Loucy (cell line): ENCODE data around the gene ARHGEF17.
"Not testable (repeated sequence)": the region's sequence is repeated elsewhere in the genome, so short reads cannot be mapped to it uniquely, and the experiment has no call there.

Experiments used
- H2AFZ ChIP-seq: fragments of 200-600 bp; sonication (generic); 2 replicates; pipeline ENCODE4 v1.6.0; 2016; ENCODE audit warnings: antibody characterized with exemption, mild to moderate bottlenecking, low read length, moderate library complexity
- H3F3A ChIP-seq: fragments of 200-600 bp; 2 replicates; pipeline ENCODE4 v1.6.0; 2016; ENCODE audit warnings: antibody characterized with exemption, low read depth, mild to moderate bottlenecking
- H3K27me3 ChIP-seq: fragments of 200-600 bp; sonication (generic); 2 replicates; pipeline ENCODE4 v1.6.1; 2014; ENCODE audit warnings: low read length, mild to moderate bottlenecking; ENCODE audit not compliant: insufficient read depth, poor library complexity, severe bottlenecking
- H3K36me3 ChIP-seq: fragments of 200-600 bp; sonication (generic); 2 replicates; pipeline ENCODE4 v1.6.1; 2016; ENCODE audit warnings: low read length; ENCODE audit not compliant: insufficient read depth
- H3K4me1 ChIP-seq: fragments of 200-600 bp; sonication (generic); 2 replicates; pipeline ENCODE4 v1.5.1; 2014; ENCODE audit warnings: low read length, mild to moderate bottlenecking; ENCODE audit not compliant: insufficient read depth, poor library complexity, severe bottlenecking
- H3K4me2 ChIP-seq: fragments of 200-600 bp; sonication (generic); 2 replicates; pipeline ENCODE4 v1.6.0; 2014; ENCODE audit warnings: antibody characterized with exemption, low read length, low read depth, mild to moderate bottlenecking; ENCODE audit not compliant: poor library complexity, severe bottlenecking
- H3K4me3 ChIP-seq: fragments of 200-600 bp; sonication (generic); 2 replicates; pipeline ENCODE4 v1.5.1; 2014; ENCODE audit warnings: low read length, mild to moderate bottlenecking, mixed read lengths; ENCODE audit not compliant: poor library complexity, severe bottlenecking
- H3K79me2 ChIP-seq: fragments of 200-600 bp; sonication (generic); 2 replicates; pipeline ENCODE4 v1.6.1; 2014; ENCODE audit warnings: low read length; ENCODE audit not compliant: insufficient read depth
- H3K9ac ChIP-seq: fragments of 200-600 bp; sonication (generic); 2 replicates; pipeline ENCODE4 v1.6.0; 2014; ENCODE audit warnings: mild to moderate bottlenecking, low read depth, low read length, moderate library complexity; ENCODE audit not compliant: poor library complexity, severe bottlenecking
- H3K9me2 ChIP-seq: fragments of 200-600 bp; sonication (generic); replicated peaks from 2 replicates; pipeline ENCODE4 v1.6.1; 2016; ENCODE audit warnings: low read depth, low read length, mixed read lengths
- H3K9me3 ChIP-seq: fragments of 200-600 bp; sonication (generic); 2 replicates; pipeline ENCODE4 v1.6.1; 2014; ENCODE audit warnings: mild to moderate bottlenecking, antibody characterized with exemption, low read length, low read depth; ENCODE audit not compliant: insufficient read depth
- H4K20me1 ChIP-seq: fragments of 200-600 bp; sonication (generic); 2 replicates; pipeline ENCODE4 v1.6.0; 2014; ENCODE audit warnings: antibody characterized with exemption, low read length, mild to moderate bottlenecking; ENCODE audit not compliant: insufficient read depth, poor library complexity, severe bottlenecking
- CTCF ChIP-seq: fragments of 200-600 bp; sonication (generic); conservative IDR thresholded peaks from 2 replicates; pipeline ENCODE4 v1.5.1; 2014; ENCODE audit warnings: mild to moderate bottlenecking, antibody characterized with exemption, low read length
- EZH2phosphoT487 ChIP-seq: fragments of 200-600 bp; IDR thresholded peaks from 2 replicates; pipeline ENCODE4 v1.6.1; 2018; ENCODE audit warnings: antibody characterized with exemption, mild to moderate bottlenecking, moderate library complexity, borderline replicate concordance

The ARHGEF17 gene

GRCh38 chr11:73271936-73272679, 36.0 kb upstream of the ARHGEF17 start, which contains the start of gene P2RY6:
TSS of gene P2RY6 (plus strand) at chr11:73272338. CDS start at chr11:73296519, 24,181 bp downstream.
- Histone ChIP-seq H3K9ac (no peak within 1 kb of the TSS), H3K9me2 (no peaks in the 10 kb centered on the region), H3K9me3 (no peaks in the 10 kb centered on the region), H3K4me3 (no peak within 1 kb of the TSS), H3K36me3 (no peaks in the 10 kb centered on the region), H3K79me2 (no peaks in the 10 kb centered on the region), H4K20me1 (no peaks in the 10 kb centered on the region), H3F3A (no peaks in the 10 kb centered on the region), H3K4me2 (no peak within 1 kb of the TSS), H2AFZ (no peak within 1 kb of the TSS), H3K4me1 (peaks cover 9% of the 10 kb centered on the region), H3K27me3 (no peaks in the 10 kb centered on the region)
- no peak for TF ChIP-seq CTCF
- TF ChIP-seq EZH2phosphoT487 = no peak

GRCh38 chr11:73272680-73273038, 35.4 kb upstream of the ARHGEF17 start:
- Histone ChIP-seq H3K79me2 (no peaks in the 10 kb centered on the region), H3F3A (no peaks in the 10 kb centered on the region), H2AFZ (no peak overlapping the region), H3K27me3 (no peaks in the 10 kb centered on the region), H3K36me3 (no peaks in the 10 kb centered on the region), H3K4me3 (no peak overlapping the region), H3K9me2 (no peaks in the 10 kb centered on the region), H3K9me3 (no peaks in the 10 kb centered on the region), H3K4me1 (peaks cover 5% of the 10 kb centered on the region), H3K9ac (no peak overlapping the region), H3K4me2 (no peak overlapping the region), H4K20me1 (no peaks in the 10 kb centered on the region)
- no peak for TF ChIP-seq EZH2phosphoT487
- no peak for TF ChIP-seq CTCF

- no peak overlapping the region for H2AFZ ChIP-seq
- H4K20me1 ChIP-seq = no peaks in the 10 kb centered on the region
- H3K9me2 ChIP-seq = no peaks in the 10 kb centered on the region
- H3K27me3 ChIP-seq = no peaks in the 10 kb centered on the region
- no peaks in the 10 kb centered on the region for H3K79me2 ChIP-seq
- no peak overlapping the region for H3K9ac ChIP-seq
- H3K36me3 ChIP-seq = no peaks in the 10 kb centered on the region
- TF ChIP-seq EZH2phosphoT487 (no peak), CTCF (no peak)
- H3K9me3 ChIP-seq = no peaks in the 10 kb centered on the region
- H3F3A ChIP-seq = no peaks in the 10 kb centered on the region
- no peaks in the 10 kb centered on the region for H3K4me1 ChIP-seq
- no peak overlapping the region for H3K4me2 ChIP-seq
- H3K4me3 ChIP-seq = no peak overlapping the region
Measured at GRCh38 chr11:73273222-73273895, 34.7 kb upstream of the ARHGEF17 start.

- not testable (repeated sequence) for H3K27me3 ChIP-seq, H3K9me2 ChIP-seq, H2AFZ ChIP-seq, H3K9ac ChIP-seq, H3K9me3 ChIP-seq, H3K79me2 ChIP-seq, H3K4me2 ChIP-seq, H4K20me1 ChIP-seq, H3K4me3 ChIP-seq, H3F3A ChIP-seq, H3K36me3 ChIP-seq, H3K4me1 ChIP-seq
Measured at GRCh38 chr11:73274191-73274590, 33.9 kb upstream of the ARHGEF17 start.
